Activated CD4-positive, alpha-beta memory T cell treated with anti-CD3 and anti-CD28 coated beads for 36 hours (primary cell): ENCODE measurements around the gene MAP4. TPM values are rescaled to one million over a fixed set of nuclear protein-coding genes. Genes with fewer than 3 reads are reported as not detected.
"Not testable (repeated sequence)": the region's sequence is repeated elsewhere in the genome, so short reads cannot be mapped to it uniquely, and the experiment has no call there.

Experiments used
- CTCF ChIA-PET: fragments of 350-600 bp; sonication (Branson Sonifier 250); formaldehyde crosslinking; loops from one replicate; lab custom pipeline; 2021; ENCODE audit warnings: antibody characterized with exemption, inconsistent platforms; lab: Charles Lee
- POLR2A ChIA-PET: fragments of 350-600 bp; sonication (Branson Sonifier 250); formaldehyde crosslinking; loops from one replicate; lab custom pipeline; 2021; ENCODE audit warnings: antibody characterized with exemption; lab: Charles Lee
- DNase-seq: peaks from one replicate; pipeline ENCODE4 v3.0.0-alpha.2; 2020
- H3K27ac Mint-ChIP-seq: one replicate; pipeline ENCODE4 v1.8.0; 2021; ENCODE audit warnings: mixed read lengths
- H3K27me3 Mint-ChIP-seq: one replicate; pipeline ENCODE4 v1.8.0; 2021; ENCODE audit warnings: mixed read lengths
- H3K36me3 Mint-ChIP-seq: one replicate; pipeline ENCODE4 v1.8.0; 2021; ENCODE audit warnings: mixed read lengths
- H3K4me1 Mint-ChIP-seq: one replicate; pipeline ENCODE4 v1.8.0; 2021; ENCODE audit warnings: low read depth, mixed read lengths
- H3K4me3 Mint-ChIP-seq: one replicate; pipeline ENCODE4 v1.8.0; 2021; ENCODE audit warnings: mild to moderate bottlenecking, mixed read lengths
- H3K9me3 Mint-ChIP-seq: one replicate; pipeline ENCODE4 v1.8.0; 2021; ENCODE audit warnings: mixed read lengths
- intact Hi-C: fragments of 100-400 bp; cut with micrococcal nuclease; formaldehyde crosslinking; loops from one replicate; pipeline ENCODE4 v1.15.1; 2023
- total RNA-seq, 2 experiments: library from RNA; stranded (reverse); gene quantifications; one replicate each; pipeline ENCODE4 v1.2.3, GENCODE V29; 2021

Gene MAP4
- total RNA-seq, 2 experiments from 2014 or later: 114 to 116 TPM

GRCh38 chr3:48007361-48007760, 8.9 kb downstream of the MAP4 start:
- CTCF ChIA-PET: not testable (repeated sequence)

GRCh38 chr3:48006794-48007193, 9.4 kb downstream of the MAP4 start:
- not testable (repeated sequence) for DNase-seq

More at GRCh38 chr3:48007361-48007760, 8.9 kb downstream of the MAP4 start:
- H3K9me3 Mint-ChIP-seq, H3K27ac Mint-ChIP-seq, H3K27me3 Mint-ChIP-seq, intact Hi-C loops, H3K4me3 Mint-ChIP-seq, H3K4me1 Mint-ChIP-seq, POLR2A ChIA-PET, H3K36me3 Mint-ChIP-seq, DNase-seq: not testable (repeated sequence)

GRCh38 chr3:48004694-48005093, 11.5 kb downstream of the MAP4 start:
- POLR2A ChIA-PET: no interaction called here
- Mint-ChIP-seq H3K4me3 (no peak overlapping the region), H3K27ac (no peak overlapping the region), H3K9me3 (no peaks in the 10 kb centered on the region), H3K27me3 (no peaks in the 10 kb centered on the region), H3K36me3 (peaks cover 3% of the 10 kb centered on the region), H3K4me1 (no peaks in the 10 kb centered on the region)
- no peak for DNase-seq
- intact Hi-C loops: no loop called here
- CTCF ChIA-PET: interaction anchor here (3.9 kb wide), 1 partner anchor 15 kb away, joined by 12 read pairs; no protein-coding TSS in a partner anchor

More at GRCh38 chr3:48006794-48007193, 9.4 kb downstream of the MAP4 start:
- H3K9me3 Mint-ChIP-seq, intact Hi-C loops, H3K36me3 Mint-ChIP-seq, H3K27me3 Mint-ChIP-seq, CTCF ChIA-PET, H3K27ac Mint-ChIP-seq, H3K4me1 Mint-ChIP-seq, POLR2A ChIA-PET, H3K4me3 Mint-ChIP-seq: not testable (repeated sequence)

- Mint-ChIP-seq H3K4me3 (no peak overlapping the region), H3K9me3 (no peaks in the 10 kb centered on the region)
- POLR2A ChIA-PET: interaction anchor here (0.8 kb wide), 1 partner anchor 52 kb away, joined by 8 read pairs; no protein-coding TSS in a partner anchor
These were observed 13.4 kb downstream of the MAP4 start for GRCh38 chr3:48002787-48003186.

GRCh38 chr3:48001991-48002390, 14.2 kb downstream of the MAP4 start:
- Mint-ChIP-seq H3K36me3 (peaks cover 3% of the 10 kb centered on the region), H3K4me3 (no peak overlapping the region), H3K27me3 (no peaks in the 10 kb centered on the region), H3K9me3 (no peaks in the 10 kb centered on the region), H3K27ac (no peak overlapping the region), H3K4me1 (peaks cover under 1% of the 10 kb centered on the region)
- ChIA-PET POLR2A (no interaction called here), CTCF (interaction anchor here (1.4 to 3.9 kb wide), 2 partner anchors 10 to 12 kb away, joined by 4 to 12 read pairs; no protein-coding TSS in a partner anchor)
- no peak for DNase-seq
- intact Hi-C loops: no loop called here

More at GRCh38 chr3:48002787-48003186, 13.4 kb downstream of the MAP4 start:
- intact Hi-C loops: no loop called here
- Mint-ChIP-seq H3K27ac (no peak overlapping the region), H3K27me3 (no peaks in the 10 kb centered on the region), H3K4me1 (no peaks in the 10 kb centered on the region), H3K36me3 (peaks cover 3% of the 10 kb centered on the region)
- DNase-seq: no peak
- CTCF ChIA-PET: interaction anchor here (3.9 kb wide), 1 partner anchor 13 kb away, joined by 12 read pairs; no protein-coding TSS in a partner anchor

GRCh38 chr3:48000212-48000611, 16.0 kb downstream of the MAP4 start:
- Mint-ChIP-seq H3K4me1 (peaks cover 15% of the 10 kb centered on the region), H3K36me3 (peaks cover 14% of the 10 kb centered on the region), H3K27ac (no peak overlapping the region), H3K27me3 (no peaks in the 10 kb centered on the region), H3K4me3 (no peak overlapping the region), H3K9me3 (no peaks in the 10 kb centered on the region)
- CTCF ChIA-PET: interaction anchor here (1.4 kb wide), 1 partner anchor 11 kb away, joined by 4 read pairs; no protein-coding TSS in a partner anchor
- POLR2A ChIA-PET: no interaction called here
- no peak for DNase-seq
- intact Hi-C loops: no loop called here

GRCh38 chr3:47996440-47996839, 19.8 kb downstream of the MAP4 start:
- Mint-ChIP-seq H3K9me3 (no peaks in the 10 kb centered on the region), H3K4me3 (no peak overlapping the region), H3K27me3 (no peaks in the 10 kb centered on the region), H3K36me3 (peaks cover 20% of the 10 kb centered on the region), H3K4me1 (peaks cover 15% of the 10 kb centered on the region), H3K27ac (no peak overlapping the region)
- intact Hi-C loops: loop anchor here (10.0 kb wide), 1 partner anchor 158 kb away; no protein-coding TSS in a partner anchor
- POLR2A ChIA-PET: no interaction called here
- CTCF ChIA-PET: interaction anchor here (1.5 to 2.2 kb wide), 2 partner anchors 155 to 162 kb away, joined by 5 to 6 read pairs; no protein-coding TSS in a partner anchor
- DNase-seq: no peak

- no peak overlapping the region for H3K27ac Mint-ChIP-seq
- no peak for DNase-seq
- H3K36me3 Mint-ChIP-seq: peaks cover 20% of the 10 kb centered on the region
- no peak overlapping the region for H3K4me3 Mint-ChIP-seq
- CTCF ChIA-PET: interaction anchor here (1.9 kb wide), 1 partner anchor 156 kb away, joined by 5 read pairs; no protein-coding TSS in a partner anchor
- intact Hi-C loops: loop anchor here (10.0 kb wide), 1 partner anchor 161 kb away; no protein-coding TSS in a partner anchor
- H3K27me3 Mint-ChIP-seq: no peaks in the 10 kb centered on the region
- H3K9me3 Mint-ChIP-seq: no peaks in the 10 kb centered on the region
- peaks cover 20% of the 10 kb centered on the region for H3K4me1 Mint-ChIP-seq
- POLR2A ChIA-PET: no interaction called here
These were observed 22.0 kb downstream of the MAP4 start for GRCh38 chr3:47994180-47994579.

- CTCF ChIA-PET: interaction anchor here (0.6 kb wide), 1 partner anchor 990 kb away, joined by 5 read pairs; no protein-coding TSS in a partner anchor
- intact Hi-C loops: loop anchor here (10.0 kb wide), 1 partner anchor 163 kb away; no protein-coding TSS in a partner anchor
- H3K36me3 Mint-ChIP-seq: peaks cover 20% of the 10 kb centered on the region
These were observed 24.9 kb downstream of the MAP4 start for GRCh38 chr3:47991341-47991740.

GRCh38 chr3:47989981-47990440, 26.2 kb downstream of the MAP4 start:
- peaks cover 6% of the 10 kb centered on the region for H3K4me1 Mint-ChIP-seq
- intact Hi-C loops: loop anchor here (1.0 to 10.0 kb wide), 2 partner anchors 165 kb away; no protein-coding TSS in a partner anchor
- POLR2A ChIA-PET: no interaction called here
- peak; percentile 79 for DNase-seq
- H3K4me3 Mint-ChIP-seq: no peak overlapping the region
- H3K36me3 Mint-ChIP-seq: peaks cover 11% of the 10 kb centered on the region
- no peak overlapping the region for H3K27ac Mint-ChIP-seq
- H3K9me3 Mint-ChIP-seq: no peaks in the 10 kb centered on the region
- no peaks in the 10 kb centered on the region for H3K27me3 Mint-ChIP-seq
- CTCF ChIA-PET: interaction anchor here (0.6 to 2.4 kb wide), 46 partner anchors 9 to 550 kb away, joined by 3 to 39 read pairs (median 4); partner anchors contain the start of gene CDC25A

More at GRCh38 chr3:47991341-47991740, 24.9 kb downstream of the MAP4 start:
- no peak for DNase-seq
- Mint-ChIP-seq H3K9me3 (no peaks in the 10 kb centered on the region), H3K27me3 (no peaks in the 10 kb centered on the region), H3K27ac (no peak overlapping the region), H3K4me3 (no peak overlapping the region), H3K4me1 (peaks cover 13% of the 10 kb centered on the region)
- POLR2A ChIA-PET: interaction anchor here (0.6 kb wide), 1 partner anchor 109 kb away, joined by 3 read pairs; no protein-coding TSS in a partner anchor

- Mint-ChIP-seq H3K4me1 (peaks cover 9% of the 10 kb centered on the region), H3K4me3 (no peak overlapping the region), H3K36me3 (peaks cover 2% of the 10 kb centered on the region)
These were observed 30.8 kb downstream of the MAP4 start for GRCh38 chr3:47985381-47985780.

GRCh38 chr3:47984075-47984728, 32.0 kb downstream of the MAP4 start:
- intact Hi-C loops: no loop called here
- peaks cover 2% of the 10 kb centered on the region for H3K36me3 Mint-ChIP-seq
- H3K4me1 Mint-ChIP-seq: peaks cover 3% of the 10 kb centered on the region
- H3K27me3 Mint-ChIP-seq: no peaks in the 10 kb centered on the region
- ChIA-PET CTCF (no interaction called here), POLR2A (no interaction called here)
- DNase-seq: no peak
- no peak overlapping the region for H3K27ac Mint-ChIP-seq
- no peak overlapping the region for H3K4me3 Mint-ChIP-seq
- H3K9me3 Mint-ChIP-seq: no peaks in the 10 kb centered on the region

More at GRCh38 chr3:47985381-47985780, 30.8 kb downstream of the MAP4 start:
- H3K27me3 Mint-ChIP-seq: no peaks in the 10 kb centered on the region
- intact Hi-C loops: no loop called here
- H3K9me3 Mint-ChIP-seq: no peaks in the 10 kb centered on the region
- no peak overlapping the region for H3K27ac Mint-ChIP-seq
- no peak for DNase-seq
- POLR2A ChIA-PET: no interaction called here
- CTCF ChIA-PET: no interaction called here
